ENCODE results near the gene ACVR1B. TPM values are rescaled to one million over a fixed set of nuclear protein-coding genes. Genes with fewer than 3 reads are reported as not detected.

ACVR1B gene
- 10 to 100 TPM in 11 of 12 donors, not detected in 1; 13.1 to 20.9 (median 16.2) TPM for polyA plus RNA-seq (ENCODE audit: insufficient read length in 12 of 12)
- long read RNA-seq, donor 1, full-length matches to known transcripts, result 11 of 22 reads
- long read RNA-seq, donor 1, partial matches to known transcripts, result 11 of 22 reads
- long read RNA-seq, donor 1, other reads (novel, unspliced or antisense), result 0 of 22 reads
- long read RNA-seq, donor 2, full-length matches to known transcripts, result 3 of 3 reads
- long read RNA-seq, donor 2, partial matches to known transcripts, result 0 of 3 reads
- long read RNA-seq, donor 2, other reads (novel, unspliced or antisense), result 0 of 3 reads
- long read RNA-seq, donor 3, result 0 reads
- long read RNA-seq, donor 4, full-length matches to known transcripts, result 2 of 2 reads
- long read RNA-seq, donor 4, partial matches to known transcripts, result 0 of 2 reads
- long read RNA-seq, donor 4, other reads (novel, unspliced or antisense), result 0 of 2 reads
- long read RNA-seq, donor 5, result 0 reads
- long read RNA-seq, donor 6, full-length matches to known transcripts, result 4 of 4 reads
- long read RNA-seq, donor 6, partial matches to known transcripts, result 0 of 4 reads
- long read RNA-seq, donor 6, other reads (novel, unspliced or antisense), result 0 of 4 reads
- long read RNA-seq, donor 7, full-length matches to known transcripts, result 2 of 2 reads
- long read RNA-seq, donor 7, partial matches to known transcripts, result 0 of 2 reads
- long read RNA-seq, donor 7, other reads (novel, unspliced or antisense), result 0 of 2 reads
- long read RNA-seq, donor 8, full-length matches to known transcripts, result 4 of 4 reads
- long read RNA-seq, donor 8, partial matches to known transcripts, result 0 of 4 reads
- long read RNA-seq, donor 8, other reads (novel, unspliced or antisense), result 0 of 4 reads
- long read RNA-seq, donor 9, full-length matches to known transcripts, result 1 of 1 reads
- long read RNA-seq, donor 9, partial matches to known transcripts, result 0 of 1 reads
- long read RNA-seq, donor 9, other reads (novel, unspliced or antisense), result 0 of 1 reads
- long read RNA-seq, donor 10, full-length matches to known transcripts, result 2 of 2 reads
- long read RNA-seq, donor 10, partial matches to known transcripts, result 0 of 2 reads
- long read RNA-seq, donor 10, other reads (novel, unspliced or antisense), result 0 of 2 reads
- long read RNA-seq, donor 11, full-length matches to known transcripts, result 2 of 2 reads
- long read RNA-seq, donor 11, partial matches to known transcripts, result 0 of 2 reads
- long read RNA-seq, donor 11, other reads (novel, unspliced or antisense), result 0 of 2 reads

- peak; percentile 87 for DNase-seq
Observed at GRCh38 chr12:51951199-51951842, at the start of gene ACVR1B. Gene ACVR1B, plus strand, starts transcription at chr12:51951699. Its CDS starts 45 bp downstream, at chr12:51951744.

GRCh38 chr12:51901881-51902280 lies 49.6 kb upstream of the ACVR1B start:
- no peak for DNase-seq

GRCh38 chr12:51904951-51905470 lies 46.5 kb upstream of the ACVR1B start:
- DNase-seq, result peak; percentile 52

GRCh38 chr12:51905471-51906429 lies 45.7 kb upstream of the ACVR1B start:
- peak; percentile 90 for DNase-seq

GRCh38 chr12:51906430-51907082 lies 44.9 kb upstream of the ACVR1B start:
- DNase-seq, result peak; percentile 58

GRCh38 chr12:51907083-51907855 lies 44.2 kb upstream of the ACVR1B start, which contains the start of gene ACVRL1:
Gene ACVRL1, plus strand, starts transcription at chr12:51907504. Its CDS starts 4,971 bp downstream, at chr12:51912475.
- peak; percentile 71 for DNase-seq

GRCh38 chr12:51907856-51908425 lies 43.6 kb upstream of the ACVR1B start:
- no peak for DNase-seq

GRCh38 chr12:51908876-51909592 lies 42.5 kb upstream of the ACVR1B start:
- no peak for DNase-seq

- no peak for DNase-seq
Observed at GRCh38 chr12:51910168-51910567, 41.3 kb upstream of the ACVR1B start.

- no peak for DNase-seq
Observed at GRCh38 chr12:51910691-51911090, 40.8 kb upstream of the ACVR1B start.

GRCh38 chr12:51911307-51911706 lies 40.2 kb upstream of the ACVR1B start:
- no peak for DNase-seq

- no peak for DNase-seq
Observed at GRCh38 chr12:51911788-51912711, 39.4 kb upstream of the ACVR1B start.

- no peak for DNase-seq
Observed at GRCh38 chr12:51913071-51914033, 38.1 kb upstream of the ACVR1B start.

GRCh38 chr12:51914034-51914923 lies 37.2 kb upstream of the ACVR1B start:
- no peak for DNase-seq
